Measurements from ENCODE around the gene TOR2A.

The TOR2A gene

DNA sequence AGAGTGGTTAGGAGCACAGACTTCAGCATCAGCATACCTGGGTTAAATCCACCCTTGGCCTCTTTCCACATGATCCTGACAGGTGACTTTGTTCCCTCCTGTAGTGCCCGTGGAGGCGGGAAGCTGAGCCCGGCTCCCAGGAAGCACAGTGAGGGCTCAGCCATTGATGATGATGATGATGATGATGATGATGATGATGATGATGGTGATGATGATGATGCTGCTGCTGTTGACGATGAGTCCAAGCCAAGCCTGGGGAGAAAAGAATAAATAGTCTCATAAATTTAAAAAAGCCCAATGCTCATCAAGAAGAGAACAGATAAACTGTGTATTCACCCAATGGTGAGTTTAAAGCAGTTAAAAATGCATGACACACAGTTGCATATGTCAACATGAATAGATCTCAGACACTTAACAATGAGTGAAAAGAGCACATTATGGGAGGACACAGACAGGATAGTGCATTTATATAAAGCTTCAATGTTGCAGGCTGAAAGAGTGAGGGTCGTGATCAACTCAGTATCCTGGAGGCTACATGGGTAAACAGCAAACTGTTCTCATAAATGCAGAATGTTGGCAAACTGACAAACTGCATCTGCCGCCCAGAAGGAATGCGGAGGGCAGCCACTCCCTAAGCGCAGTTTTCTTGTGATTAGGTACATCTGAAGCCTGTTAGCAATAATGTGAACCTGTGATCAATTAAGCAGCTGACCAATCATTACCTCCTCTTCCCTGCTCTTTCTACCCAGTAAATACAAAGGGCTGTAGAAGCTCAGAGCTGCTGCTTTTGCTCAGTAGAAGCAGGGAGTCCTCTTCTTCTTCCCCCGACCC lies 40.0 kb downstream of the TOR2A start:
- no peak for DNase-seq

DNA sequence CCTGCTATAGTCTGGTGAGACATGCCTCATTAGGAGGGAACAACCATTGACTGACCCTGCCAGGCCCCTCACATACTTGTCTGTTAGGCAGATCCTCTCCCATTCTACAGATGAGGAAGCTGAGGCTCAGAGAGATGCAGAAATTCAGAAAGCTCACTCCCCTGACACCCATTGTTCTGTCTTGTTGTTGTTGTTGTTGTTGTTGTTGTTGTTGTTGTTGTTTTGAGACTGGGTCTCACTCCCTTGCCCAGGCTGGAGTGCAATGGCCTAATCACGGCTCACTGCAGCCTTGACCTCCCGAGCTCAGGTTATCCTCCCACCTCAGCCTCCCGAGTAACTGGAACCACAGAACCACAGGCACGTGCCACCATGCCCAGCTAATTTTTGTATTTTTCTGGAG lies 41.4 kb downstream of the TOR2A start:
- no peak for DNase-seq

DNA sequence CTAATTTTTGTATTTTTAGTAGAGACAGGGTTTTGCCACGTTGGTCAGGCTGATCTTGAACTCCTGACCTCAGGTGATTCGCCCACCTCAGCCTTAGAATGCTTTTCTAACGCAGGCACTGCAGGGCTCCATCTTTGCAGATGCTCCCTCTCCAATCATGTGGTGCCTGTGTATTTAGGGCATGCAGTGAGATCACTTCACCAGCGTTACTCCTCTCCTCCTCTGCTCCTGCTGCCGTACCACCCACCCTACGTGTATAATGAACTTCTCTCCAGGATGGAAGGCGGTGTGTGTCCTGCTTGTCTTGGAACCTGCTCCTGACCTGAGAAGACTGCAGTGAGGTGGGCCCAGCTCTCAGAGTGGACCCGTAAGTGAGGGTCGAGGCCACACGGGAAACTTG lies 42.0 kb downstream of the TOR2A start:
- DNase-seq, result no peak

DNA sequence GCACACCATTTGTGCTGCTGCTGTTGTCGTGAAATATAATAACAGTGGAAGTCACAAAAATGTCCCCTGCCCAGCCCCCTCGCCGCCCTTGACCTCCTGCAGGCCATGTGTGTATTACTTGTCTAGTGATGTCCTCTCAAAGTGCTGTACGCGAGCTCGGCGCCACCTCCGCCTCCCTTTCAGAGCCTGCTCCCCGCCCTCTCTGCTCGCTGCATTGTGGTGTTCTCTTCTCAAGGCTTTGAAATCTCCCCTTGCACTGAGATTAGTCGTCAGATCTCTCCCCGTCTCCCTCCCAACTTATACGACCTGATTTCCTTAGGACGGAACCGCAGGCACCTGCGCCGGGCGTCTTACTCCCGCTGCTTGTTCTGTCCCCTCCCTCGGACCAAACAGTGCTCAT lies 43.0 kb downstream of the TOR2A start:
- DNase-seq, result no peak

DNA sequence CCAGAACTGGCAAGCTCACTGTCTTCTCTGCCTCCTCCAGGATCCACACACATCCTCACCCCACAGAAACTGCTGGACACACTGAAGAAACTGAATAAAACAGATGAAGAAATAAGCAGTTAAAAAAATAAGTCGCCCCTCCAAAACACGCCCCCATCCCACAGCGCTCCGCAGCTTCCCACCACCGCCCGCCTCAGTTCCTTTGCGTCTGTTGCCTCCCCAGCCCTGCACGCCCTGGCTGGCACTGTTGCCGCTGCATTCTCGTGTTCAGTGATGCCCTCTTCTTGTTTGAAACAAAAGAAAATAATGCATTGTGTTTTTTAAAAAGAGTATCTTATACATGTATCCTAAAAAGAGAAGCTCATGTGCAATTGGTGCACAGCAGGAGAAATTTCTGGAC lies 44.4 kb downstream of the TOR2A start:
- no peak for DNase-seq

DNA sequence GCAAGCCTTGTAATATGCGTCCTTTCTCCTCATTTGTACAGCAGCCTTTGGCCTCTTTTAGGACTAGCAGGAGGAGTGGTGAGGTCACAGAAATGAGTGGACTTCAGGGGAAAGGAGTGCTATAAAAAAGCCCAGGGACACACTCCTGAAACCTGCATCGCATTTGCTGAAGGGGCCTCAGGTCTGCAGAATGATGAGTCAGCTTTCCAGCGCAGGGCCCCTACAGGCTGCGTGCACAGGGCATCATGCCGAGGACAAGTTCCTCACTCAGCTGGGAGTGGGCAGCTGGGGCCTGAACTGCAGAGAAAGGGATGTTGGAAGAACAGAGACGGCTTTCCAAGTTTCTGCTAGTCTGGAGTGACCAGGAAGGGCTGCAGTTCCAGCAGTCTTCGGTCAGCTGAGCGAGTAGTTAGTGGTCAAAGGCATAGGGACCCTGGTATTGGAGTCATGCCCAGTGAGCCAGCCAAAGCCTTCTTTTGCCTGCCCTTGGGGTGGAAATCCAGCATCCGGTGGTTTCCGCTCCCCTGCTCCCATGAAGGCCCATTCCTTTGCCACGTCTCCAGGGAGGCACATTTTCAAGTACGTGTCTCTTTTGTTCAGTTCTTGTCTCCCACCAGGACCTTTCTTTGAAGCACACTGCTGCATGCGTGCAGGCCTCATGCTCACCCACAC lies 45.6 kb downstream of the TOR2A start:
- DNase-seq, result no peak

DNA sequence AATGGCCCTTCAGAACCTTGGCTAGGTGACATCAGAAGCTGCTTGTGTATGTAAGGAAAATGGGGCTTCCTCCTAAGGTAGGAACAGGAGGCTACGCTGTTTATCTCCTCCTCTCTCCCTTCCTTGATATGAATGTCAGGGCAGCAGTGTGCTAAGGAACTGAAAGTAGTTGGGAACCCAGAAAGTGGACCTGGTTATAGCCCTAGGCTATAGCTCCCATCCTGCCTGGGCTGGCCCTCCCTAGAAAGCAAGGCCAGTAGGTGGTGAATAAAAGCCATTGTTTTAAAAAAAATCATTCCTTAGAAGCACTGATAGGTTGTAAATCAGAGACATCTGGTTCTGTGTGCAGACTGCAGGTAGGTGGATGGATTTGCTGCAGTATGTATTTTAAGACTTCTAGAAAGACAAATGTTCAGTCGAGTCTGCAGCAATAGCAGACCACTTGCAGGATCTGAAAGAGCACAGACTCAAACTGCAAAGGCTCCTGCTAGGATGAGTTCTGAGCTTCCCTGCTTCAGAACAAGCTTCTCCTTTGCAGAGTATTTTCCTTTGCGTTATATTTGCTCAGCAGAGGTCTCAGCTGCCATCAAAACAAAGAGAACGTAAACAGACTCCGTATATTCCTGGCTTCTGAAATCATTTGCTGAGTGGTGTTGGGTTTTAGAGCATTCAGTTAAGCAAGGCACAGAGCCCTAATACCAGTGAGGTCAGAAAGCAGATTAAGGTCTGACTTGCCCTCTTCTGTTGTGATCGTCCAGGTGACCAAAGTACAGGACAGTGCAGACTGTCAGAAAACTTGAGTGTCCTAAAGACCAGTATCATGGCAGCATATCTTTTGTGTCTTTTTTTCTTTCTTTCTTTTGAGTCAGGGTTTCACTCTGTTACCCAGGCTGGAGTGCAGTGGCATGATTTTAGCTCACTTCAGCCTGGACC lies 48.4 kb downstream of the TOR2A start:
- DNase-seq, result no peak

DNA sequence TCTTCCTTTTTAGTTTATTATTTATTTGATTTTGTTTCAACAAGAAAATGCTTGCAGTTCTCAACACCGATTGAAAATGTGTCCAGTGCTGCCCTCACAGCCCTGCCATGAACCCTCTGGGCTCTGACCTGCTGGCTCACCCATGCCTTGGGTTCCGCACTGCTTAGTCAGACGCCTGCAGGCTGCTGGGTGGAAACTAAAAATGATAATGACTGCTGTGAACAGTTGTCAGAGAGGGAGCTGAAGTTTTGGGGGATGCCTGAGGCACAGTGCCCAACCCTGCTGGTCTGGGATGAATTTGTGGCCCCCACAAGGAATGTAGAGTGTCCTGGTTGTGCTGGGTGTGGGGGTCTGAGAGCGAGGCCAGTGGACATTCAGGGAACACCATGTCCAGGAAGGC lies 50.5 kb downstream of the TOR2A start:
- DNase-seq, result peak; percentile 41

DNA sequence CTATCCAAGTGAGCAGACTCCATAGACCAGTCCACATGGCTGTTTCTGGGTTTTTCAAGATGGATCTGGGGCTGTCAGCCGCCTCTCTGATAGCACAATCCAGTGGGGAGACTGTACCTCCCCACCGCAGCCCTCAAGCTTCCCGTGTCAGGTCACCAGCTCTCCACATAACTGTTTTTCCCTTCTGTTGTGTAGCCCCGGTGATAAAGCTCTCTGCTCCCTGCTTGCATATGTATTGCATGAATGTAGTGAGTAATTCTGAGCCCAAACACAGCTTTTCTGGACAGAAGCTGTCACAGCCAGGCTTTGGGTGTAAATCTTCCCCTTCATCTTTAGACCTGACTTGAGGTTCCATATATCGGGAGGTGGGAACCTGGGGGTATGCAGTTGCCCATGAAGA lies 51.4 kb downstream of the TOR2A start:
- DNase-seq, result peak; percentile 10

DNA sequence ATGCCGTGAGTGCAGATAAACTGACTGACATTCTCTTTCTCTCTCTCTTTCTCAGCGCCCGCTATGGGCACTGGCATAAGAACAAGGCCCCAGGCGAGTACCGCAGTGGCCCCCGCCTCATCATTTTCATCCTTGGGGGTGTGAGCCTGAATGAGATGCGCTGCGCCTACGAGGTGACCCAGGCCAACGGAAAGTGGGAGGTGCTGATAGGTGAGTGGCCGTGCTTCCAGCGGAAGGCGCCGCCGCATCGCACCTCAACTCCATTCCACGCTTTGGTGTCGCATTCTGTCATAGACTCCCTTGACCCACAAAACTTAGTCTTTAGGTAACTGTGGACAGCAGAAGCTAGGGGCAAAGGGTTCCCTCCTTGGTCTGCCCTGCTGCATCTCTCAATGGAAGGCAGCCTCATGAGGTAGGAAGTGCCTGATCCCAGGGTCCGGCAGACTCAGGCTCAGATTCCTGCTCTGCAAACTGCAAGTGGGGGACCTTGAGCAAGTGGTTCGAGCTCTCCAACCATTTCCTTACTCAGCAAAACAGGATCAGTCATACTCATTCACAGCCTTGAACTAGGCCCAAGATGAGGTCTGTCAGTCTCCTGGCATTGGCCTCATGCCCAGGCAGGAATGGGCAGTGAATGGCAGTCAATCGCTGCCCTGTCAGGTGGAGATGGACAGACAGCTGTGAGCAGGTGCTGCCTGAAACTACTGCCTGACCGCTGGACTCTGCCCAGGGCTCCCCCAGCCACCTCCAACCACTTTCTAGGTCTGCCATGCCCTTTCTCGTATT lies 52.5 kb downstream of the TOR2A start:
- no peak for DNase-seq

Measured in HCEC 1CT (cell line).